Measurements from ENCODE around the gene SRPK2.

SRPK2 gene

DNA sequence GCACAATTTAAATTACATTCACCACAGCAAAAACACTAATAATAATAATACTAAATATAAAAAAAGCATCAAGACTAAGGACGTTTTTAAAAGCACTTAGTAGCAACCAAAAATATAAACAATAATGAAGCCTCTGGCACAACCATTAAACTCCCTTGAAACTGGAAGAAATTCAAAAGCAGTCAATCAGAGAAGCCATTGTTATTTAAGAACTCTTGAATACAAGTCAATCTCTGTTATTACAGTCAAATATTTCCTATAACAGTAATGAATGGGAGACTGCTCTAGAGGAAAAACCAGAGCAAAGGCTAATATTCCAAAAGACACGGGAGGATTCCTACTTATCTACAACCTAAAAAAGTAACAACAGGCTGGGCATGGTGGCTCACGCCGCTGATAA, 210.5 kb downstream of the SRPK2 start:
- DNase-seq = no peak

DNA sequence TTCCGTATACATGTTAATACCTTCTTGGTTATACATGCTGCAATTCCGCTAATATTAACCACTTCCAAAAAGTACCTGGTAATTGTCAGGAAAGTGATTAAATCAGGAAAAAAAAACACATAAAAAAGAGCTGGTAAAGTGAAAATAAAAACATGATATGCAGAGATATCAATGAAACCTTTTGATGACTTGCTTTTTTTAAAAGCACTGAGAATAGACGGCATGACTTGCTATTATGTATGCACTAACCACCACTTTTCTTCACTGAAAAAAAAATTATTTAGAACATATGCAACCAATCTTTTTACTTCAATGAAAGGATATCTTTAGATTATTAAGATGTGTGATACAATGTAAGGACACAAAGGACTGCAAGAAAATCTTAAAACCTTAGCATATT, 211.7 kb downstream of the SRPK2 start:
- no peak for DNase-seq

DNA sequence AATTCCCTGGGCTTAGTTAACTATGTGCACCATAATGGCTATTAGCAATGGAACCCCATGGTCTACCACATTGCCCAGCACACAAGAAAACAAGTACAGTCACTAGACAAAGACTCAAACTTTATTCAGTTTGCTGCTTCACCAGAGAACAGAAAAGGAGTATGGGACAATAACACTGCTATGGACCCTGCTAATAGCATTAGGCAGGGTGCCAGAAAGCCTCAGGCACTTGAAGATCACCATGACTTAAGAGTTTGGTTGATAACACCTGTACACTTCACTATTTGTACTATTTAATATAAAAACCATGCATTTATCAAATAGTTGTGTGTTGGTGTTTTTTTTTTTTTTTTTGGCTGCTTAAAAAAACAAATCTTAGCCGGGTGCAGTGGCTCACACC, 215.1 kb downstream of the SRPK2 start:
- no peak for DNase-seq

GRCh38 chr7:105164751-105165150, 224.0 kb downstream of the SRPK2 start:
- DNase-seq = no peak

GRCh38 chr7:105163718-105164117, 225.0 kb downstream of the SRPK2 start:
- no peak for DNase-seq

DNA sequence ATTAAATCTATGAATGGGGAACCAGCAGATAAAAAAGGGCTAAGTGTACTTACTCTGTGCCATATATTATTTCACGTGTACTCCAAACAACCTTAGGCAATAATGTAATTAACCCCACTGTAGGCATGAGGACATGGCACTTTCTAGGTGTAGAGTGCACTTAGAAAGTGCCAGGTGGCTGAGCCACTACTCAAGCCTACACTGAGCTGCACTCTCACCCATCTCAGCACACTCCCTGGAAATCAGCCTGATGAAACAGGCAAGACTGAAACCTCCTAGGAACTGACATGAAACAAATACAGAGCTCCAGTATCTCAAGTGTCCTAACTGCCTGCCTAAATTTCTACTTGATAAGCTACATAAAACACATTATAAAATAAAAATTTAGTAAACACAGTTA, 227.4 kb downstream of the SRPK2 start:
- no peak for DNase-seq

GRCh38 chr7:105157278-105157677, 231.4 kb downstream of the SRPK2 start:
- DNase-seq = no peak

GRCh38 chr7:105156731-105157130, 232.0 kb downstream of the SRPK2 start:
- no peak for DNase-seq

GRCh38 chr7:105154084-105154483, 234.6 kb downstream of the SRPK2 start:
- DNase-seq = no peak

- DNase-seq = no peak
Observed at GRCh38 chr7:105153531-105153930, 235.2 kb downstream of the SRPK2 start.

GRCh38 chr7:105151152-105151551, 237.6 kb downstream of the SRPK2 start:
- no peak for DNase-seq

DNA sequence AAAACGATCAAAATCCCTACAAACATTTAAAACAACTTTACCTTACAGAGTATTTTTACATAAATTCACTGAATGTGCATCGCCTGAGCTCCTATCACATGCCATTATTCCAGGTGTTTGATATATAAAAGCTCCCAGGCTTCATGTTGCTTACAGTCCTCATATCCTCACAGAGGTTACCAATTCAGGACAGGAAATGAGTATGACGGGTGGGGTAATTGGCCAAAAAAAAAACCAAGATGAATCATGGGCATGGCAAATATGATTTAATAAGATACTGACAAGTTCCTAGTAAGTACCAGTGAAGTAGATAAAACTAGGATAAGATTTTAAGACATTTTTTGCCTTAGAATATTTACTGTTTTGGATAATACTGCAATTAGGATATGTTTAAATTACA, 238.9 kb downstream of the SRPK2 start:
- no peak for DNase-seq

DNA sequence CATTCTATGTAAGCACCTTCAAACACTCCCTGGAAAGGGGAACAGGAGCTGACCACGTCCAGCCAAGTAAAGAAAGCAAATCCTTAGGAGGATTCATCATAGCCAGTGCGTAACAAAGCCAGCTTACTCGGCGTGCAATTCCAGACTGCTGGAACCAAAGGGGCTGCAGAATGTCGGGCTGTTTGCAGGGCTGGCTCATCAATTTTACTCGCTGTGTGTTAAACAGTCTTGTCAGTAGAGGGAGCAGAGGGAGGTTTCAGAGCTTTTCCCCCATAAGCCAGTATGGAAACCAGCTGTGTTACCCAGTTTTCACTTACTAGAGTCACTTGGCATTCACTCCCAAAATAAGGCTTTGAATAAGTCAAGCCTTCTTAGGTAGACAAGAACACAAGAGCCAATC, 247.7 kb downstream of the SRPK2 start:
- no peak for DNase-seq

DNA sequence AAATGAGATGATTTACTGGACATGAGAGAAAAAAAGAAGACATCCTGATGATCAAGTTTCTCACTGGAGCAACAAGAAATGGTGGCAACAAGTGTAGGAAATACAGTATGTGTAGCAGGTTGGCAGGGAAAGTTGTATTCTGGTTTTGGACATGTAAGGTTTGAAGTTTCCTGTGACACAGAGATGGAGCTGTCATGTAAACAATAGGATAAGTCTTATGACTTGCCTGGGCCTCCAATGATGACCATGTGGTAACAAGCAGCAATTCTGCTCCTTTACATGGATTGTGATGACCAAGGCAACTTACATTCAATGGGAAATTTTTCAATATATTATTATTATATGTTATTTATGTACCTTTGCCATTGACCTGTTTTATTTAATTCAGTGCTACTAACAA, 249.3 kb downstream of the SRPK2 start:
- DNase-seq = no peak

DNA sequence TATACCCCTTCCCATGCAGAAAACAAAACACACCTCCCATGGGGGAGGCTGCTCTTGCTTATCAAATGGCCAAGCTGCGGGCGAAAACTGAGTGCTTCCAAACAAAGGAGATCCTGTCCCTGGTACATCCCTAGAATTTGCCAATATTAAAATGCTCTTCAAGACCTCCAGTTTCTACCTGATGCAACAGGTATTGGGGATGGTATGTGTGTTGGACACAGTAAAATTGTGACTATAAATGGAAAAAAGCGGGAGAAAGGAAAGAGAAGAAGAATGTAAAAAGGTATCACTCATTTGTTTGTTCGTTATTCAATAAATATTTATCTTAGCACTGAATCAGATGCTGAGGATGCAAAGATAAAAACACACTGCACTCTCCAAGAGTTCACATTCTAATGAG, 250.8 kb downstream of the SRPK2 start:
- no peak for DNase-seq

GRCh38 chr7:105136221-105136620, 252.5 kb downstream of the SRPK2 start:
- DNase-seq = no peak

GRCh38 chr7:105133986-105134655, 254.6 kb downstream of the SRPK2 start:
- DNase-seq = no peak

GRCh38 chr7:105133358-105133757, 255.4 kb downstream of the SRPK2 start:
- no peak for DNase-seq

- no peak for DNase-seq
Observed at GRCh38 chr7:105132835-105133234, 255.9 kb downstream of the SRPK2 start.

- DNase-seq = no peak
Observed at GRCh38 chr7:105132335-105132734, 256.4 kb downstream of the SRPK2 start.

DNA sequence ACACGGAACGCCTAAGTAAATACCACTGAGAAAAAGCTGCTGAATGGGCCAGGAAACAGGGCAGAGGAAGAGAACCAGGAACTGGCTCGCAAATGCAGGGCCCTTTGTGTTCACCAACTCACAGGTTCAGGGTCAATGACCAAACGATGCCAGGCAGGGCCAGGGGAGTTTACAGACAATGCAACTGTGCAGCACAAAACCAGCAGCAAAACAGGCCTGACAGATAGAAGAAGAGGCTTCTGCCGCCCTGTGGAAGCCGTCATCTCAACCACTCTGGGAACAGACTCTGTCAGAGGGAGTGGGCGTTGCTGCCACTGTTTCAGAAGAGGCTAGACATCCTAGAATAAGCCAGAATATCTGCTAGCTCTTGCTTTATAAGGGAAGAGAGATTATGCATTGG, 256.8 kb downstream of the SRPK2 start:
- DNase-seq = no peak

- DNase-seq = no peak
Observed at GRCh38 chr7:105131033-105131656, 257.6 kb downstream of the SRPK2 start.

DNA sequence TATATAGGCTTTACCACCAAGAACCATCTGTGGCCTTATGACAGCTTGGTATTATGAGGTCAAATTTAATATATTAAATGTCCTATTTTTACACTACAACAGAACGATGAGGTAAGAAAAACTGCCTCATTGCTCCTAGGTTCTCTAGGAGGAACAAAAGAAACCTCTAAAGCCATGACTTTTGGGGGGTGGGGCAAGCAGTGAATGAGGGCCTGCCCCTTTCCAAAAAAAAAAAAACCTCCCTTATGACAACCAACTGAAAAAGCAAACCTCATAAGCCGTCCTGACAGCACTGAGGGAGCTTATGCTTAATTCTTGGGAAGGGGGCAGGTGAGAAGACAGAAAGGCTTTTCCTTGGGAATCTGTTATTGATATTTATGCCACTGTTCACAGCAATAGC, 258.1 kb downstream of the SRPK2 start:
- DNase-seq = no peak

DNA sequence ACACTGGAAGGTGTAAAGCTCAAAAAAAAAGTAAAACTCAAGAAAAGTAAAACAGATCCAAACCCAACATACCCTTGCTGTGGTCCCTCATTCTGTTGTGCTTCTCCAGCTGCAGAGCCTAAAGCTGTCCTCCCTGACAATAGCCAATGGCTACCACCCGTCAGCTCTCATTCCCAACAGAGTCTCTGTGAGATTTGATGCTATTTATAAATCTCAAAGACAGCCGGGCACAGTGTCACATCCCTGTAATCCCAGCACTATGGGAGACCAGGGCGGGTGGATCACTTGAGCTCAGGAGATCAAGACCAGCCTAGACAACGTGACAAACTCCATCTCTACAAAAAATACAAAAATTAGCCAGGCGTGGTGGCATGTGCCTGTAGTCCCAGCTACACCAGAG, 258.7 kb downstream of the SRPK2 start:
- DNase-seq = no peak

GRCh38 chr7:105127179-105127578, 261.5 kb downstream of the SRPK2 start:
- DNase-seq = peak; percentile 27
